Astrocyte (in vitro differentiated cells and primary cell): ENCODE measurements around the gene PATJ. TPM values are rescaled to one million over a fixed set of nuclear protein-coding genes. Genes with fewer than 3 reads are reported as not detected.
A peak's percentile ranks its signal among the peaks of the same experiment; 100 is the strongest.

ENCODE experiments used
- DNase-seq: peaks from one replicate; pipeline ENCODE4 v3.0.0-alpha.2; 2010; ENCODE audit warnings: low read depth
- FAIRE-seq: peaks from 2 replicates; lab custom pipeline; 2011; peaks lifted over from hg19 to GRCh38; lab: Jason Lieb, UNC
- H2AFZ ChIP-seq: 2 replicates; pipeline ENCODE4 v1.6.0; 2012; ENCODE audit warnings: low read depth, low read length, inconsistent platforms
- H3K27ac ChIP-seq: 2 replicates; pipeline ENCODE4 v1.5.1; 2011; ENCODE audit warnings: low read depth, low read length, inconsistent platforms
- H3K27me3 ChIP-seq: 2 replicates; pipeline ENCODE4 v1.6.0; 2011; ENCODE audit warnings: low read length, inconsistent platforms; ENCODE audit not compliant: insufficient read depth
- H3K36me3 ChIP-seq: 2 replicates; pipeline ENCODE4 v1.5.1; 2011; ENCODE audit warnings: low read length, inconsistent platforms; ENCODE audit not compliant: insufficient read depth
- H3K4me1 ChIP-seq: 2 replicates; pipeline ENCODE4 v1.5.1; 2011; ENCODE audit warnings: low read length, inconsistent platforms; ENCODE audit not compliant: insufficient read depth
- H3K4me2 ChIP-seq: 2 replicates; pipeline ENCODE4 v1.6.0; 2012; ENCODE audit warnings: low read length, inconsistent platforms
- H3K4me3 ChIP-seq: 2 replicates; pipeline ENCODE4 v1.5.1; 2011; ENCODE audit warnings: low read depth, mild to moderate bottlenecking, low read length, inconsistent platforms; ENCODE audit not compliant: insufficient read depth
- H3K79me2 ChIP-seq: 2 replicates; pipeline ENCODE4 v1.6.0; 2012; ENCODE audit warnings: mild to moderate bottlenecking, low read length, inconsistent platforms; ENCODE audit not compliant: insufficient read depth
- H3K9ac ChIP-seq: 2 replicates; pipeline ENCODE4 v1.6.0; 2012; ENCODE audit warnings: mild to moderate bottlenecking, low read length, inconsistent platforms
- H3K9me3 ChIP-seq: 2 replicates; pipeline ENCODE4 v1.5.1; 2012; ENCODE audit warnings: low read depth, mild to moderate bottlenecking, low read length, inconsistent platforms; ENCODE audit not compliant: insufficient read depth
- H4K20me1 ChIP-seq: 2 replicates; pipeline ENCODE4 v1.6.0; 2012; ENCODE audit warnings: low read length, inconsistent platforms; ENCODE audit not compliant: insufficient read depth
- H3K27ac Mint-ChIP-seq: one replicate; pipeline ENCODE4 v1.8.0; 2021; ENCODE audit warnings: mild to moderate bottlenecking, mixed read lengths; ENCODE audit not compliant: unreplicated experiment
- H3K27me3 Mint-ChIP-seq: one replicate; pipeline ENCODE4 v1.8.0; 2021; ENCODE audit warnings: low read depth, mixed read lengths; ENCODE audit not compliant: unreplicated experiment
- H3K36me3 Mint-ChIP-seq: one replicate; pipeline ENCODE4 v1.8.0; 2021; ENCODE audit warnings: low read depth, mixed read lengths; ENCODE audit not compliant: unreplicated experiment
- H3K4me1 Mint-ChIP-seq: one replicate; pipeline ENCODE4 v1.8.0; 2021; ENCODE audit warnings: low read depth, mixed read lengths; ENCODE audit not compliant: unreplicated experiment
- H3K4me3 Mint-ChIP-seq: one replicate; pipeline ENCODE4 v1.8.0; 2021; ENCODE audit warnings: mild to moderate bottlenecking, moderate library complexity, mixed read lengths; ENCODE audit not compliant: unreplicated experiment
- H3K9me3 Mint-ChIP-seq: one replicate; pipeline ENCODE4 v1.8.0; 2021; ENCODE audit warnings: mild to moderate bottlenecking, mixed read lengths; ENCODE audit not compliant: unreplicated experiment
- CTCF ChIP-seq: IDR thresholded peaks from 2 replicates; pipeline ENCODE4 v1.5.1; 2011; ENCODE audit warnings: low read depth, mild to moderate bottlenecking, inconsistent platforms, low read length, moderate library complexity; ENCODE audit not compliant: insufficient read depth
- EZH2 ChIP-seq: IDR thresholded peaks from 2 replicates; pipeline ENCODE4 v1.6.1; 2012; ENCODE audit warnings: mild to moderate bottlenecking, low read length, inconsistent platforms; ENCODE audit not compliant: insufficient read depth
- total RNA-seq: library from RNA; stranded (reverse); gene quantifications from 2 replicates; pipeline ENCODE4 v1.2.1, GENCODE V29; 2021

PATJ gene
- total RNA-seq, 1 donor from 2014 or later: 11.0 TPM

GRCh38 chr1:61754545-61754944 is 12.3 kb downstream of the PATJ start:
- no peak overlapping the region for H3K27ac ChIP-seq
- H3K9me3 Mint-ChIP-seq: no peaks in the 10 kb centered on the region
- H3K79me2 ChIP-seq: no peaks in the 10 kb centered on the region
- TF ChIP-seq EZH2 (no peak), CTCF (no peak)
- H3K4me3 ChIP-seq: no peak overlapping the region
- no peaks in the 10 kb centered on the region for H3K36me3 Mint-ChIP-seq
- H2AFZ ChIP-seq: no peak overlapping the region
- no peaks in the 10 kb centered on the region for H3K9me3 ChIP-seq
- no peak overlapping the region for H3K4me2 ChIP-seq
- no peaks in the 10 kb centered on the region for H4K20me1 ChIP-seq
- H3K27me3 ChIP-seq: no peaks in the 10 kb centered on the region
- DNase-seq: no peak
- peaks cover 10% of the 10 kb centered on the region for H3K4me1 Mint-ChIP-seq
- H3K36me3 ChIP-seq: no peaks in the 10 kb centered on the region
- no peak overlapping the region for H3K27ac Mint-ChIP-seq
- H3K9ac ChIP-seq: no peak overlapping the region
- no peak for FAIRE-seq
- no peaks in the 10 kb centered on the region for H3K27me3 Mint-ChIP-seq
- no peaks in the 10 kb centered on the region for H3K4me1 ChIP-seq
- H3K4me3 Mint-ChIP-seq: no peak overlapping the region

- FAIRE-seq (no peak), DNase-seq (no peak)
- Mint-ChIP-seq H3K27me3 (no peaks in the 10 kb centered on the region), H3K4me1 (peaks cover 10% of the 10 kb centered on the region), H3K9me3 (no peaks in the 10 kb centered on the region), H3K36me3 (no peaks in the 10 kb centered on the region), H3K27ac (no peak overlapping the region), H3K4me3 (no peak overlapping the region)
- Histone ChIP-seq H3K4me2 (no peak overlapping the region), H3K9ac (no peak overlapping the region), H3K4me3 (no peak overlapping the region), H4K20me1 (no peaks in the 10 kb centered on the region), H2AFZ (no peak overlapping the region), H3K36me3 (no peaks in the 10 kb centered on the region), H3K79me2 (no peaks in the 10 kb centered on the region), H3K27ac (no peak overlapping the region), H3K4me1 (no peaks in the 10 kb centered on the region), H3K27me3 (no peaks in the 10 kb centered on the region), H3K9me3 (no peaks in the 10 kb centered on the region)
- TF ChIP-seq EZH2 (no peak), CTCF (no peak)
Measured at GRCh38 chr1:61756773-61757172, 14.5 kb downstream of the PATJ start.

- no peak overlapping the region for H3K4me2 ChIP-seq
- no peak overlapping the region for H3K27ac ChIP-seq
- no peak overlapping the region for H3K4me3 ChIP-seq
- Mint-ChIP-seq H3K27ac (no peak overlapping the region), H3K4me1 (peaks cover 10% of the 10 kb centered on the region), H3K9me3 (no peaks in the 10 kb centered on the region), H3K4me3 (no peak overlapping the region), H3K36me3 (no peaks in the 10 kb centered on the region), H3K27me3 (no peaks in the 10 kb centered on the region)
- H3K36me3 ChIP-seq: no peaks in the 10 kb centered on the region
- DNase-seq: peak; percentile 65
- H3K4me1 ChIP-seq: no peaks in the 10 kb centered on the region
- no peaks in the 10 kb centered on the region for H3K27me3 ChIP-seq
- peak; percentile 63 for FAIRE-seq
- H3K9me3 ChIP-seq: no peaks in the 10 kb centered on the region
- TF ChIP-seq CTCF (no peak), EZH2 (no peak)
- no peaks in the 10 kb centered on the region for H4K20me1 ChIP-seq
- no peak overlapping the region for H2AFZ ChIP-seq
- H3K79me2 ChIP-seq: no peaks in the 10 kb centered on the region
- no peak overlapping the region for H3K9ac ChIP-seq
Measured at GRCh38 chr1:61757950-61758349, 15.7 kb downstream of the PATJ start.
